Peyer's patch (tissue), 4 donors: ENCODE measurements around the gene IGF2BP2. TPM values are rescaled to one million over a fixed set of nuclear protein-coding genes. Genes with fewer than 3 reads are reported as not detected.
"Not testable (repeated sequence)": the region's sequence is repeated elsewhere in the genome, so short reads cannot be mapped to it uniquely, and the experiment has no call there.

Experiments used
- DNase-seq, 3 donors: peaks; one replicate each; pipeline ENCODE4 v3.0.0-alpha.2; 2017 to 2019
- H3K27ac ChIP-seq, 4 donors: fragments of 200-600 bp; sonication (generic); one replicate each; pipeline ENCODE4 v1.5.1; 2016 to 2019
- H3K27me3 ChIP-seq, 2 donors: fragments of 200-600 bp; sonication (generic); one replicate each; pipeline ENCODE4 v1.5.1; 2019
- H3K36me3 ChIP-seq, 3 donors: fragments of 200-600 bp; sonication (generic); one replicate each; pipeline ENCODE4 v1.5.1; 2016 to 2019
- H3K4me1 ChIP-seq, 4 donors: fragments of 200-600 bp; sonication (generic); one replicate each; pipeline ENCODE4 v1.5.1; 2016 to 2019
- H3K4me3 ChIP-seq, 4 donors: fragments of 200-600 bp; sonication (generic); 1 replicate in 3 of 4; 2 replicates in 1 of 4; pipeline ENCODE4 v1.5.1; 2016 to 2019; ENCODE audit warnings: mild to moderate bottlenecking in 1 of 4
- H3K9me3 ChIP-seq, 4 donors: fragments of 200-600 bp; sonication (generic); one replicate each; pipeline ENCODE4 v1.5.1; 2016 to 2019; ENCODE audit warnings: mild to moderate bottlenecking in 1 of 4
- POLR2A ChIP-seq, 2 donors: fragments of 450-650 bp; IDR thresholded peaks; one replicate each; pipeline ENCODE4 v1.5.1; 2017; ENCODE audit warnings: antibody characterized with exemption in 2 of 2, mild to moderate bottlenecking in 2 of 2, moderate library complexity in 2 of 2
- total RNA-seq, 4 donors: library from RNA; depleted of rRNA; stranded (reverse); fragments of >200 nt; gene quantifications; one replicate each; pipeline ENCODE4 v1.1.0, GENCODE V29; 2016
- TF ChIP-seq, protein P1 (sequence below), 6 experiments: fragments of 450-650 bp in 4 of 6; fragments of 200-600 bp in 2 of 6; sonication (generic) in 1 of 6; IDR thresholded peaks; one replicate each; pipeline ENCODE4 v1.5.1; 2017 to 2019; ENCODE audit warnings: antibody characterized with exemption in 6 of 6, mild to moderate bottlenecking in 3 of 6, moderate library complexity in 1 of 6

IGF2BP2 gene
- total RNA-seq, 4 donors from 2014 or later, result 61.9 to 116 (median 99.8) TPM

DNA sequence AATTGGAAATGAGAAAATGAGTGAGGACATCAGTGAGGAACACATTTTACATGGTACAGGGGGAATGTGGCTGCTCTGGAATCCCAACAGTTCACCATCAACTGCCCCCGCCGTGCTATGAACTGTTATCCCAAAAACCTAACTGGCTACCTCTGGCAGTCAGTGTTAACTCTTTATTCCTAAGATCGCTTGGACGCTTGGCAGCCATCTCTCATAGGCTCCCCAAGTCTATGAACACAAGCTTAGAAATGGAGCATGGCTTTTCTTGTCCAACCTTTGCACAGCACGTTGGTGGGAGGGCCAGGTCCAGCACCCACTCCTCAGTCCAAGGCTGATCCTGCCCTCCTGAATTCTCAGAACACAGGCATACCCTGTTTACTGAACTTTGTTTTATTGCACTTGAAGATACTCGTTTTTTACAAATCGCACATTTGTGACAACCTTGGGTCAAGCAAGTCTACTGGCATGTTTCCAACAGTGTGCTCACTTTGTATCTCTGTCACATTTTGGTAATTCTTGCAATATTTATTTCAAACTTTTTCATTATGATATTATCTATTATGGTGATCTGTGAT, 185.1 kb downstream of the IGF2BP2 start:
- Histone ChIP-seq H3K27me3 (no peaks in the 10 kb centered on the region), H3K4me3 (no peak overlapping the region), H3K4me1 (no peaks in the 10 kb centered on the region), H3K27ac (no peak overlapping the region), H3K36me3 (no peaks in the 10 kb centered on the region), H3K9me3 (no peaks in the 10 kb centered on the region)
- no peak for DNase-seq
- no peak for TF ChIP-seq POLR2A (IDR thresholded peaks at IDR 0.05)
- TF ChIP-seq, protein P1, sequence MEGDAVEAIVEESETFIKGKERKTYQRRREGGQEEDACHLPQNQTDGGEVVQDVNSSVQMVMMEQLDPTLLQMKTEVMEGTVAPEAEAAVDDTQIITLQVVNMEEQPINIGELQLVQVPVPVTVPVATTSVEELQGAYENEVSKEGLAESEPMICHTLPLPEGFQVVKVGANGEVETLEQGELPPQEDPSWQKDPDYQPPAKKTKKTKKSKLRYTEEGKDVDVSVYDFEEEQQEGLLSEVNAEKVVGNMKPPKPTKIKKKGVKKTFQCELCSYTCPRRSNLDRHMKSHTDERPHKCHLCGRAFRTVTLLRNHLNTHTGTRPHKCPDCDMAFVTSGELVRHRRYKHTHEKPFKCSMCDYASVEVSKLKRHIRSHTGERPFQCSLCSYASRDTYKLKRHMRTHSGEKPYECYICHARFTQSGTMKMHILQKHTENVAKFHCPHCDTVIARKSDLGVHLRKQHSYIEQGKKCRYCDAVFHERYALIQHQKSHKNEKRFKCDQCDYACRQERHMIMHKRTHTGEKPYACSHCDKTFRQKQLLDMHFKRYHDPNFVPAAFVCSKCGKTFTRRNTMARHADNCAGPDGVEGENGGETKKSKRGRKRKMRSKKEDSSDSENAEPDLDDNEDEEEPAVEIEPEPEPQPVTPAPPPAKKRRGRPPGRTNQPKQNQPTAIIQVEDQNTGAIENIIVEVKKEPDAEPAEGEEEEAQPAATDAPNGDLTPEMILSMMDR (IDR thresholded peaks at IDR 0.05), result no peak

DNA sequence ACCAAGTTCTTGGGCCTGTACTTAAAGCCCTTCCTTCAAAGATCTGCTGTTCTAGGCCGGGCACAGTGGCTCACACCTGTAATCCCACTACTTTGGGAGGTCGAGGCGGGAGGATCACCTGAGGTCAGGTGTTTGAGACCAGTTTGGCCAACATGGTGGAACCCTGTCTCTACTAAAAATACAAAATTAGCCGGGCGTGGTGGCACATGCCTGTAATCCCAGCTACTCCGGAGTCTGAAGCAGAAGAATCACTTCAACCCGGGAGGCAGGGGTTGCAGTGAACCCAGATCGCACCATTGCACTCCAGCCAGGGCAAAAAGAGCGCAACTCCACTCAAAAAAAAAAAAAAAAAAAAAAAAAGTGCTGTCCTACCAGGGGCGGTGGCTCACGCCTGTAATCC, 186.2 kb downstream of the IGF2BP2 start:
- not testable (repeated sequence) for H3K9me3 ChIP-seq, H3K36me3 ChIP-seq, H3K4me1 ChIP-seq, H3K27me3 ChIP-seq, H3K27ac ChIP-seq, DNase-seq, H3K4me3 ChIP-seq

DNA sequence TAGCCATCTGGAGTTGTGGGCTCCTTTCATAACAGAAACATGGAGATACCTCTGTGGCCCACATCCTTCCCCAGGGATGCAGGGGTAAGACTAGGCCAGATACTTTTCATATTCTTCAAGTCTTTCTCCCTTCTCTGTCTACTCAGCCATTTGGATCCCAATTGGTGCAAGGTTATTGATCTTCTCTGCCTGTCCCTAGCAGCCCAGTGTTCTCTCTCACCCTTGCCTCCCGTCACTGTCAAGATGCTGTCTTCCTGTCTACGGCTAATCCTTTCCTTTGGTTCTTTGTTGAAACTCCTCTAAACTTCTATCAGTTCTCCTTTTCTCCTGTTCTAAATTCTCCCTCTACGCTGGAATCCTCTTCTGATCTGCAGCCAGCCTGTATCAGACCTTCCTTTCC, 187.5 kb downstream of the IGF2BP2 start:
- Histone ChIP-seq H3K4me3 (no peak overlapping the region), H3K4me1 (no peaks in the 10 kb centered on the region), H3K36me3 (no peaks in the 10 kb centered on the region), H3K27ac (no peak overlapping the region), H3K27me3 (no peaks in the 10 kb centered on the region), H3K9me3 (no peaks in the 10 kb centered on the region)
- TF ChIP-seq POLR2A (IDR thresholded peaks at IDR 0.05), result no peak
- TF ChIP-seq, protein P1 (IDR thresholded peaks at IDR 0.05), result no peak
- DNase-seq, result no peak

DNA sequence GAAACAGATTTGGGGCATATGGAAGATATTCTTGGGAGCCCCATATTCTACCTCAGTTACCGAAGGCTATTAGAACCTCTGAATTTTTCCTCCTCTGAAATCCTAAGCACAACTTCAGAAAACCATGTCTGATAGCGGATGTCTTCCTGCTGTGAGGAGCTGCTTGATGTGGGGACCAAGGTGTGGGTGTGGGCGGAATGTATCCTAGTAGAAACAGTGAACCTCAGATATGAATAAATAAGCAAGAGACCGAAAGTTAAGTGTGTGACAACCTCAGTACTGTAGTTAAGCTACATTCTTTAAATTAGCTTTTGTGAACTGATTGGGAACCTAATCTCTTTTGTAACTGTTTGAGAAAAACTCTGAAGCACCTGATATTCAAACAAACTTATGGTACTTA, 191.8 kb downstream of the IGF2BP2 start:
- Histone ChIP-seq H3K36me3 (peaks cover 0 to 16% (median 0%) of the 10 kb centered on the region in 3 donors), H3K9me3 (no peaks in the 10 kb centered on the region), H3K4me3 (no peak overlapping the region), H3K27me3 (no peaks in the 10 kb centered on the region), H3K4me1 (peaks cover 0 to 15% (median 0%) of the 10 kb centered on the region in 4 donors), H3K27ac (no peak overlapping the region)
- DNase-seq, result no peak
- TF ChIP-seq, protein P1 (IDR thresholded peaks at IDR 0.05), result no peak
- TF ChIP-seq POLR2A (IDR thresholded peaks at IDR 0.05), result no peak

DNA sequence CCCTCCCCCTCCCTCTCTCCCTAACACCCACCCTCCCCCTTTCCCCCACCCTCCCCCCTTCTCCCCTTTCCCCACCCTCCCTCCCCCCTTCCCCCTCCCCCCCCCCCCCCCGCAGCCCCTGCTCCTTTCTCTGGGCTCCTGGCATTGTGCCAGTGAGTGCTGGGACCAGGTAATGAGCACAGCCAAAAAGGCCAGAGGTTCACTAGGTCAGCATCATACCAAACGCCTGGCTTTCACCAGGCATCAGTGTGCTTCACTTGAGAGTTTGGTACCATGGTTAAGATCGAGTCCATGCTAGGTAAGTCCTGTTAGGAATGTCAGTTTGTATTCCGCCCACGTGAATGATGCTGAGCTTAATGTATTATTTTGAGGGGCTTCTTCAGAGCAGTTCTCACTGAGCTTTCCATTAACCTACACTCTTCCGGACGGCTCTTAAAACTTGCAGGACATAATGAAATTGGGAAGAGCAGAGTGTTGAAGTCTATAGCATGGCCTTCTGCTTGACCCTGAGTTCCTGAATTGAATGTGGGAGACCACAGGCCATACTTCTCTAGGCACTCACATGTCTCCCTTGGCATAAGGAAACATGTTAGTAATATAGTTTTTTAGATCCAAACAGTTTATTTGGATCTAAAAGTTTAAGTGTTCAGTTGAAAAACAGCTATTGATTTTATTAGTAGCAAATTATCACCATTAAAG, 193.2 kb downstream of the IGF2BP2 start:
- no peaks in the 10 kb centered on the region for H3K27me3 ChIP-seq
- no peaks in the 10 kb centered on the region for H3K9me3 ChIP-seq
- H3K27ac ChIP-seq, result no peak overlapping the region
- H3K36me3 ChIP-seq, result peaks cover 0 to 29% (median 0%) of the 10 kb centered on the region in 3 donors
- H3K4me1 ChIP-seq, result peaks cover 0 to 15% (median 0%) of the 10 kb centered on the region in 4 donors
- TF ChIP-seq, protein P1 (IDR thresholded peaks at IDR 0.05), result no peak
- no peak for TF ChIP-seq POLR2A (IDR thresholded peaks at IDR 0.05)
- H3K4me3 ChIP-seq, result no peak overlapping the region
- DNase-seq, result no peak

DNA sequence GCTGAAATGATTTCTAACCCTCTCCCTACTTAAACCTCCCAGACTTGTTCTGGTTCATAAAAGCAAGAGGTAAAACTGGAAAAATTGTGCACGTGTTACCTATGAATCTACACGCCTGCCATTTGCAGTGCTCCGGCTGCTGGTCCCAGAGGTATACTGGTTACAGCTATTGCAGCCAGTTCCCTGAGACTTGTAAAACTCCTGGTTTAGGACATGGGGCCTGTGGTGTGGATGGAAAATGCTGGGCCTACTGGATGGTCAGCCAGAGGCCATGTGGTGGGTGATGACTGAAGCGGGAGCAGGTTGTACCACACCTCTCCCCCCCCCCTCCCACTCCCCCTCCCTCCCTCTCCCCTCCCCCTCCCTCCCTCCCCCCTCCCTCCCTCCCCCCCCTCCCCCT, 193.7 kb downstream of the IGF2BP2 start:
- peaks cover 0 to 35% (median 0%) of the 10 kb centered on the region in 3 donors for H3K36me3 ChIP-seq
- no peaks in the 10 kb centered on the region for H3K9me3 ChIP-seq
- TF ChIP-seq, protein P1 (IDR thresholded peaks at IDR 0.05), result no peak
- TF ChIP-seq POLR2A (IDR thresholded peaks at IDR 0.05), result no peak

More for the DNA sequence above, 193.7 kb downstream of the IGF2BP2 start:
- Histone ChIP-seq H3K27ac (no peak overlapping the region), H3K4me1 (peaks cover 0 to 15% (median 0%) of the 10 kb centered on the region in 4 donors), H3K27me3 (no peaks in the 10 kb centered on the region), H3K4me3 (no peak overlapping the region)
- DNase-seq, result no peak
